ENCODE data around the gene SLC16A11.

Gene SLC16A11

DNA sequence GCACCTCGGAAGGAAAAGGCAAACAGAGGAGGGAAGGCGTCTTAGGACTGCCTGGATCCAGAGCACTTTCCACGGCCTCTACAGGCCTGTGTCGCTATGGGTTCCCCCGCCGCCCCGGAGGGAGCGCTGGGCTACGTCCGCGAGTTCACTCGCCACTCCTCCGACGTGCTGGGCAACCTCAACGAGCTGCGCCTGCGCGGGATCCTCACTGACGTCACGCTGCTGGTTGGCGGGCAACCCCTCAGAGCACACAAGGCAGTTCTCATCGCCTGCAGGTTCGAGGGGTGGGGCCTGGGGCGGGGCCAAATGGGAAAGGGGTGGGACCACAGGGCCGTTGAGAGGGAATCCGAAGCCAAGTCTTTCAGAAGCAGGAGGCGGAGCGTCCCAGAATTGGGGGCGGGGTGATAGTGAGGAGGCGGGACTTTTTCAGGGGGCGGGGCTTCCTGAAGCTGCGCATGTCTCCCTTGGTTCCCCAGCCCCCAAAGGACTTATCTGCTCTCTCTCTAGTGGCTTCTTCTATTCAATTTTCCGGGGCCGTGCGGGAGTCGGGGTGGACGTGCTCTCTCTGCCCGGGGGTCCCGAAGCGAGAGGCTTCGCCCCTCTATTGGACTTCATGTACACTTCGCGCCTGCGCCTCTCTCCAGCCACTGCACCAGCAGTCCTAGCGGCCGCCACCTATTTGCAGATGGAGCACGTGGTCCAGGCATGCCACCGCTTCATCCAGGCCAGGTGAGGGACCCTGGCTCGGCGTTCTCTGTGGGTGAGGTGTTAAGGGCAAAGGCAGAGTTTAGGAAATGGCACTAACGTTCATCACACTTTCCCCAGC is 20.1 kb downstream of the SLC16A11 start:
- DNase-seq: peak in 1 of 2 experiments; percentile 10

DNA sequence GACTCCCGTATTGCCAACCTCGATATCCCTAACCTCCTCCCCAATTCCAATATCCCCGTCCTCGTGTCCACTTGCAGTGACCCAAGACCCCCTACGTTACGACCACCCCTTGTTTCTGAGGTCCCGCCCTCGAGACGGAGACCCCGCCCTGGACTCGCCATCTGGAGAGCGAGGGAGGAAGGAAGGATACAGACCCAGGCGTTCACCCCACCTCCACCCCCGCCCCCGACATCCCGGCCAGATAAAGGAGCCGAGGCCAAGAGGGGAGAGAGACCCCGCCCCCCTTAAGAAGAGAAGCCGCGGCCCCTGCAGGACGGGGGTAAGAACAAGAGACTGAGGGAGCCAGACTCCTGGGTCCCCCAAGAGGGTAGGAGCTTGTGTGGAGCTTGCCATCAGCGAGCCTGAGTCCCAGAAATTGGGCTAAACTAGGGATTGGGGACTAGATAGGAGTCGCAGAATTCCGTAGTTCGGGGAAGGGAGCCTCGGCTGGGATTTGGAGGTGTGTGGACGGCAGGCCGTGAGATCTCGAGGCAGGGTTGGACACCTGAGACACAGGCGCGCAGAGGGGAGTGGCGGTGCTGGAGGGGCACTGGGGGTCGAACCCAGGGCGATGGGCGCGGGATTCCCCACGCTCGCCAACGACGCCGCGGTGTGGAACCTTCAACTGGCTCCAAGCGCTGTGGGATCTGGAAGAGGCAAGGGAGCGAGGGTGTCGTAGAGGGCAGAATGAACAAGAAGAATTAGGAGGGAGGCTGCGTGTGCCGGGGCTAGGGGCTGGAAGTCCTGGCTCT is 20.9 kb downstream of the SLC16A11 start, which contains the start of gene BCL6B:
TSS of gene BCL6B (plus strand) at position 270 of the 791 bp plus-strand sequence. CDS start 622 bp downstream, outside the sequence.
- DNase-seq: no peak

DNA sequence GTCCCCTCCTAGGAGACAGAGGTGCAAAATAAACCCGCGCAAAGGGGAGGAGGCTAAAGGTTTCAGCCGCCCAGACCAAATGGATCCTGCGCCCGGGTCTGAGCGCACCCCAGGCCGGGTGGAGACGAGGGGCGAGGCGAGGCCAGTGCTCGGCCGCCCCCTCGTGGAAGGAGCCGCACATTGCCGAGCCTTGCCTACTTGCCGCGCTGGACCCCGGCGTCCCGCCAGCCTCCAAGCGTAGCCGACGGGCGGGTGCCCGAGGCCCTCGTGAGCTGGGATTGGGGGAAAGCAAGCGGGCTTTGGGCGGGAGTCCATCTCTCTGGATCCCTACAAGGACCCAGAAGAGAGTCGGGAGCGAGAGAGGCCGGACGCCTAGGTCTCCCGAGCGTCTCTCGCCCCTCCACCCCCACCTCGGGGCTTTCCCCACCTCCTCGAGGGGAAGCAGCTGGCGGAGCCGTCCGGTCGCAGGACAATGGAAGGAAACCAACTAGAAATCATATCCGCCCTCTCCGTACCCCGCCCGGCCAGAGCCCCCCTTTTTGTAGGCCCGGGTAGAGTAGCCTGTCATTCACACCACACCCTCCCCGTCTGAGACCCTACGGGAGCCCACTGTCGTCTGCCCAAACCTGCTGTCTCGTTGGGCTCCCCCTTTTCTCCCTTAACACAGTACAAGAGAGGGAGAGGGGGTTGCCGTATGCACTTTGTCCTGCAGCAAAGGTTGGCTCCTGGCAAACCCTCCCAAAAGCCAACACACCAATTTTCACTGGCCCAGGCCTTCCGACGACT is 21.7 kb downstream of the SLC16A11 start:
- DNase-seq: peak in 1 of 2 experiments; percentile 30

DNA sequence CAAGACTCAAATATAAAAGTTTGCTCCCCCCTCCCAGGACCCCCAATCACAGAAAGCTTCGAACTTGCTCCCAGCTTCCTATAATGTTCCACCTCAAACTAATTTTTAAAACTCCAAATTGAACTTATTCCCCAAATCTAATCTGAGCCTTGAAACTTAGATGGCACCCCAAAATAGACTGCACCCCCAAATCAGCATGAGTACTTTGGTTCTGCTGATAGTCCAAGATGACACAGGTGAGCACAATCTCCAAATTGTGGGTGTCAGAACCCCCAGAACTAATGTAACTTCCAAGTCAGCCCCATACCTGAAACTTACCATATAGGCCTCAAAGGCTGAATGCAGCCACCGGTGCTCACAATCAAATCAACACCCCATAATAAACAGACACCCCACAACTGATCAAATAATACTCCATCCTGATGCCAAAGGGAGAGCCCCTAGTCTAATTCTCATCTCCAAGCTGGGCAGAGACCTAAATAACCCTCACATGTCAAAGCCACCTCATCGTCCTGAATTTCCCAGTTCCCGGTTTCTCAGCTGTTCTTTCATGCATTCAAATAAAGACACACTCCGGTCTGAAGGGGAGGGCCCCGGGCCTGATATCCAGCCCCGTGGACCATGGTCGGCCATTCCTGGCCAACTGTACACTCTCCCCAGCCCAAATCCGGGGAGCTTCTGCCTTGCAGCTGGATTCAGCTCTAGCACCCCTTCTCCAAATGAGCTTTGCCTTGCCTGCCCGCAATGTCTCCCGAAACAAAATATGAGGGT is 22.8 kb downstream of the SLC16A11 start:
- DNase-seq: no peak

DNA sequence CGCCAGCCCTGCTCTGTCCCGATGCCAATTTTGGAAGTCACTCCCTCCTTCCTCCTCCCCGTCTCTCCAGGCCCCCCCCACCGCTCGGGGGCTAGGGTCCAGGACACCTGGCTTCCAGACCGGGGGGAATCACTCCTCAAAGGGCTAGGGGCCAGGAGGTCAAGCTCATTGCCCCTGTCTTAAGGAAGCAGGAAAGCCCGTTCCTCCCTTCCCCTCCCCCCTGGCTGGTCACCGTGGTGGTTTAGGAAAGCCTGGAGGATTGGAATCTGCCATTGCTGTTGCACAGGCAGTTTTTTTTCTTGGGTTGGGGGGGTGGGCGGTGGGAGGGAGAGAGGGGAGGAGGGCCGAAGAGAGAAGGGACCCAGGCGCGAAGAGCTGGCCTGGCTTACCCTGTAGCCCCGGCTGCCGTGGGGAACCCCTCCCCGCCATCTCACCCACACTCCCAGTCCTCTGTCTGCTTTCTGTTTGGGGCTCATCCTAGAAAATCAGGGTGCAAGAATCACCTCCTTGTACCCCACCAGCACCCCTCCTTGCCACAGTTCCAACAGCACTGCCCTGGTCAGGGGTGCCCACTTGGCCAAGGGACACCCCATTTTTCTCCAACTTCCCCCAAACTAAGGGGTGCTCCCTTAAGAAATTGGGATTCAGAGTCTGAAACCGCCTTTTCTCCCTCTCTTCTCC is 23.9 kb downstream of the SLC16A11 start:
- DNase-seq: peak in 1 of 2 experiments; percentile 38

DNA sequence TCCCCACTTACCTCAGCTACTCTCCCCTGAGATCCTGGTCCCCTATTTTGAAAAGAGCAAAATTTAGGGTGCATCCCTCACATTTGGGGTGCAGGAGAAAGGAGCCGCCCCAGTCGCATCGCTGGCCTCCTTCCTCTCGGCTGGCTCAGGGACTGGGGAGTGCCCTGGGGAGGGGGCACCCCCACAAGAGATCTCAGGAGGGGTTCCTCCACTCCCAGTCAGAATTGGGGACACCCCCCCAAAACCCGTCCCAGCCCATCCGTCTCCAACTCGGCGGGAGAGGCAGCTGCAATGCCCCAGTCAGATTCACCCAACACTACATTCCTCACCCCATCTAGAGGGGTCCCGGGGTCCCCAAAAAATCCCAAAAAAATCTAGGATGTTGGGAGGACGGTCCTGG is 24.5 kb downstream of the SLC16A11 start:
- DNase-seq: no peak

DNA sequence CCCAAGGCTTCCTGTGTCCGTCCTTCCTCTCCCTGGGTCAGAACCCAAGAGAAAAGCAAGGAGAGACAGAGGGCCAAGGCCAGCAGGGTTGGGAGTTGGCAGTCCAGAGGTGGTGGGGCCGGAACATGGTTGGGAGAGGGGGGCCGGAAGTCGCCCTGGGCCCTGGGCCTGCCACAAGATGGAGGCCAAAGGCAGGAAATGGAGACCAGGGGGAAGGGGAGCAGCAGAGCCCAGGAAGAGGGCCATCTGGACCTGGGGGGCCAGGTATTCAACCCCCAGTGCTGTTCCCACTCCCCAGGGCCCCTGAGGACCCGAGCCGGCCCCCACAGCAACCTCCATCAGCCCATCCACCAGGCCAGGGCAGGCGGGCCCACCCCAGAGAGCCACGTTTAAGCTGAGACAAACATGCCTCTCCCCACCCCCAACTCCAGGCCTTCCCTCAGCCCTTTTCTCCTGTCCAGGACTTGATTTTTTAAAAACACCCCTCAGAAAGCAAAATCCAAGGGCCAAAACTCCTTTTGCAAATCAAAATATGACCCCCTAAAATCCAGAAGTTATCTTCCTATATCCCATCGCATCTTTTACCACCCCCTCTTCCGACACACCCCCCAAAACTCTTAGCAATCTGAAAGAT is 25.4 kb downstream of the SLC16A11 start:
- no peak for DNase-seq

DNA sequence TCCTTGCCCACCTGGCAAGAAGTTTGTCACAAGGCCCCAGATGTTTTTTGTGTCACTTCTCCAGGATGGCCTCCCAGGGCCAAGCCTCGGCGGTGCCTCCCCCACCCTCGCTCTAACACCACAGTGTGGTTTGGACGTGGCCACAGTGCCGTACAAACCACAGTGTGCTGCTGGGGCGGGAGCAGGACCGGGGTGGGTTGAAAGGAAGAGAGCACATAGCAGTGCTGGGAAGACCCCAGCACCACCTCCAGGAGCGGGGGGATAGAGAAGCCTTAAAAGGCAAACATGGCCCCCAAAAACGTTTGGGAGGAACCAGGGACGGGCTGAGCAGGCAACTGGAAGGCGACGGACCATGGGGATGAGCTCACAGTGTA is 26.1 kb downstream of the SLC16A11 start:
- no peak for DNase-seq

DNA sequence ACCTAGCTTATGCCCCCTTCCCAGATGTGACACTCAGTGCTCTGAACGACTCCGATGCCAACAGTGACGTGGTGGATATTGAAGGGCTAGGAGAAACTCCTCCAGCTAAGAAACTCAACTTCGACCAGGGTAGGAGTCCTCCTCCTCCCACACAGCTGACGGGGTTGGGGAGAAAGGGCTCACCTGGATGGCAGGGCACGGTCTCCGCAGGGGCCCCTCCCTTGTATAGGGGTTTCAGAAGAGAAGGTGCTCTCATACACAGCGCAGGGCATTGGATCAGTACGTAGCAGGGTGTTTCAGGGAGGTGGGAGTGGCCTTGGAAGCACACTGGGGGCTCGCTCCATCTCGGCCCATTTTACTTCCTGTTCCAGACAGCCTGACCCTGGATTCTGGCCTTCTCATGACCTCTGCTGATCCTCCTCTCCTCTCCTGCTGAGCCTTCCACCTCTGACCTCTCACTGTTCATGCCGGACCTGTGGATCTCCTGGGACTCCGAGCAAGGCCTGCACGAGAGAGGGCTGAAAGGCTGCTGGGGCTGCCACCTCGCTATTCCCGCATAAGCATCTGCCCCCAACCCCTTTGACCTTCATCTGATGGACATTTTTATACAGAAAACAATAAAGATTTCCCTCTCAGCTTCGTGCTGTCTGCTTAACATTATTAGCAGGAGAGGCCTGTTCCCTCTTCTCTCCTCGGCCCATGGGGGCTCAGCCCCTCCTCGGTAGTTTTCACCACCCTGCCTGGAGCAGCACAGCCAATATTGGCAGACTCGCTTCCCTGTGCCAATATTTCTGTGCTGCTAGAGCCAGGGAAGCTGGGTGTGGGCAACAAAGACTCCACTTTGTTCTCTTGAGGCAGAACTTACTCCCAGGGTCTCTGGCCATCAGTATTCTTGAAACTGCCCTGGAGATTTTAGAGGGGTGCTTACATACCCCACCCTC is 26.7 kb downstream of the SLC16A11 start:
- no peak for DNase-seq

DNA sequence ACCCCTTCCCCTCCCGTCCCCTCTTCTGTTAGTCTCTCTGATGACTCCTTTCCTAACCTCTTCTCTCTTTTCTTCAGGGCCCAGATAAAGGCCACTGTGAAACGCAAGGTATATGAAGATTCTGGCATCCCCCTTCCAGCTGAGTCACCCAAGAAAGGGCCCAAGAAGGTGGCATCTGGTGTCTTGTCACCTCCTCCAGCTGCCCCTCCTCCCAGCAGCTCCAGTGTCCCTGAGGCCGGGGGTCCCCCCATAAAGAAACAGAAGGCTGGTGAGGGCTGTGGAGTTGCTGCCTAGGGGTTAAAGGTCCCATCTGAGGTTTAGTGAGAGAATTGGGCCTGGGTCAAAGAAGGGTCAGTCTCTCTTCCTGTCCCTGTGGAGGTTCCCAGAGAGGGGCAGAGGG is 27.5 kb downstream of the SLC16A11 start:
- DNase-seq: no peak

DNA sequence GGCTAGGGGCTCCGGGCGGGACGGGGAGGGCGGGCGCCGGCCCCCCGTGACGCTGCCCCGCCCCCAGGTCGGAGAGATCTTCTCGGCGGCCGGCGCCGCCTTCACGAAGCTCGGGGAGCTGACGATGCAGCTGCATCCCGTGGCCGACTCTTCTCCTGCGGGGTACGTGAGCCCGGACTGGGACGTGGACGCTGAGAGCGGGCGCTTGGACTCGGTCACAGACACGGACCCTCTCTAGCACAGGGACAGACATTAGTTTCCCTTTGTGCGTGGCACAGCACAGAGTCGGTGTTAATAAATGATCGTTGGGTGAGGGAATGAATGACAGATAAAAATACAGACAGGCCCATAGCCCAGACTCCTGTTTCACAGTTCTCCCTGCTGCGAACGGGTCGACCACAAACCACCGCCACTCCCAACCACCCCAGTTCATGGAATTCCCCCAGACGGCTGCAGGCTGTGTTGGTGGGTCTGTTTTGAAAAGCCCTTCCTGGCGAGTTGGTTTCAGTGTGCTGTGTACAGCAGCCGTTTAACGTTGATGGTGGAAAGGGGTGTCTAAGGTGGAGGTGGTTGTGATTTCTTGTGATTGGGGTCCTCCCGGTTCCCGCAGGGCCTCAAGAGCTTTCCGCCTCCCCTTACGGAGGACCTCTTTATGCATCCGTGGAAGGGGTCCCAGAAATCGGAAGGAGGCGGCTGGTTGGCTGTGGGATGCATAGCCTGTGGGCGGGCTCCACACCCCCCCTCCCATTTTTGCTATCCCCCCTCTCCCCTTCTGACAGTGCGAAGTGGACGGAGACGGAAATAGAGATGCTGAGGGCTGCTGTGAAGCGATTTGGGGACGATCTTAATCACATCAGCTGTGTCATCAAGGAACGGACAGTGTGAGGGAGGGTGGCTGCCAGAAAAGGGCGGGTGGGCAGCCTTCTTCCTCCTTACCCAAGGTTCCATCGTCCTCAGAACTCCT is 28.6 kb downstream of the SLC16A11 start:
- DNase-seq: peak in 1 of 2 experiments; percentile 77

DNA sequence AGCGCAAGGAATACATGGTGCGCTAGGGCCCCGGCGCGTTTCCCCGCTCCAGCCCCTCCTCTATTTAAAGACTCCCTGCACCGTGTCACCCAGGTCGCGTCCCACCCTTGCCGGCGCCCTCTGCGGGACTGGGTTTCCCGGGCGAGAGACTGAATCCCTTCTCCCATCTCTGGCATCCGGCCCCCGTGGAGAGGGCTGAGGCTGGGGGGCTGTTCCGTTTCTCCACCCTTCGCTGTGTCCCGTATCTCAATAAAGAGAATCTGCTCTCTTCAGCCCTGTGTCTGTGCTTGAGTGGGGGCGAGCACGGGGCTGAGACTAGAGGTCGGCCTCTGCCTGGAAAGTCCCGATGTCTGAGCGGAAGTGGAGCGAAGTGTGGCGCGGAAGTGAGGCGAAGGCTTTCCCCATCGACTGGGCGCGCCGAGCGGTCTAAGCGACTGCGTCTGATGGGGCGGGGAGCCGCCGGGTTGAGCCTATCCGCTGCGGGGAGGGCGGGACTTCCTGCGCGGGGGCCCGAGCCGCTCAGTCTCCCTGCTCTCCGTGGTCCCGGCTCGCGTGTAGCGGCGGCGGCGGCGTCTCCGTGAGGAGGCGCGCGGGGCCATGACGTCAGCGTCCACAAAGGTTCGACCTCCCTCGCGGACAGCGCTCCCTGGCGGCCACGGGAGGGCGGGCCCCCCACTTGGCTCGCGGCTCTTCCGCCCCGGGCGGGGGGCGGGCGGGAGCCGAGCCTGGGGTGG is 29.5 kb downstream of the SLC16A11 start:
- peak; percentile 65 to 86 for DNase-seq

DNA sequence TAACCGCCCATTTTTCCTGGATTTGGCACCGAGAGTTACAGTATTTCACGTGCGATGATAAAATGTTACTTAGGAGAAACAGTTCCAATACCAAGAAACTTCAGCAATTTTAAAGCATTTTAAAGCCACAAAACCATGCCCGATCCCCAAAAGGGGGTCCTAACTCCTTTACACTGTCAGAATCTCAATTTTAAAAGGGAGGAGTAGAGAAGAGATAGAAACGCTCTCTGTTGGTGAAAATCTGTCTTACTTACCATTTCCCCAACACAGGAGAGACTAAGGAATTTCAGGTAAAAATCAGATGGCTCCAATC is 32.0 kb downstream of the SLC16A11 start:
- DNase-seq: no peak

DNA sequence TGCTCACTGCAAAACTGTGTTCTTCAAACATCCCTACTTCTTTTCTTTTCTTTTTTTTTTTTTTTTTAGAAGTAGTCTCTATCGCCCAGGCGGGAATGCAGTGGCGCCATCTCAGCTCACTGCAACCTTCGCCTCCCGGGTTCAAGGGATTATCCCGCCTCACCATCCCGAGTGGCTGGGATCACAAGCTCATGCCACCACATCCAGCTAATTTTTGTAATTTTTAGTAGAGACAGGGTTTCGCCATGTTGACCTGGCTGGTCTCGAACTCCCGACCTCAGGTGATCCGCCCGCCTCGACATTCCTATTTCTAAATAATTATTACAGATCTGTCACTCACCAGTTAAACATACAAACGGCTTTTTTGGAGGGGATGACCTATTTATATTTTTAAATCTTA is 32.5 kb downstream of the SLC16A11 start:
- no peak for DNase-seq

DNA sequence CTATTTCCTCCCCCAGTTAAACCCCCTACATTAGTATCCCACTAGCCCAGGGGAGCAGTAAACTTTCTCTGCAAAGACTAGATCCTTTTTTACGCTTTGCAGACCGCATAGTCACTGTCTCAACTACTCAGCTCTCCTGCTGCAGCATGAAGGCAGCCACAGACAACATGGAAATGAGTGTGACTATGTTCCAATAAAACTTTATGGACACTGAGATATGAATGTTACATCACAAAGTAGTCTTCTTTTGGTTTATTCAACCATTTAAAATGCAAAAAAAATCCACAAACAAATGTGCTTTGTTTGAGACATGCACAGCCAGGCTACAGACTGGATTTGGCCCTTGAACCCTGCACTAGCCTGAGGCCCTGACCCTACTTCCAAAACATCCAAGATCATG is 33.4 kb downstream of the SLC16A11 start:
- DNase-seq: no peak

DNA sequence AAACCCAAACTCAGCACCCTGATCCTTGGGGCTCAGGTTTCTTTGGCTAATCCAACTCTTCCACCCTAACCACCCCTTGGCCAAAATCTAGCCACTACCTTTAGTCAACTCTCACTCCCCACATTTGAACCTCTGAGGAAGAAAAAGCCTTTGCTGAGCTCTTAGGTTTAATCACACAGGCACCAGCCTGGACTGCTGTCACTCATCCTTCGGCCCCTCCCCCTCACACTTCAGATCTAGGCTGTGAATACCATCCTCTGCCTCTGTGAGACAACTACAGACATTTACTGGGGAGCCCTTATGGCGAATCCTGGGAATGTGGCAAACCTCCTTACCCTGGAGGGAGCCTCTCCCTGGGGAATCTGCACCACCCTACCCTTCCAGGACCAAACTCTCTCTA is 36.7 kb downstream of the SLC16A11 start:
- DNase-seq: no peak

DNA sequence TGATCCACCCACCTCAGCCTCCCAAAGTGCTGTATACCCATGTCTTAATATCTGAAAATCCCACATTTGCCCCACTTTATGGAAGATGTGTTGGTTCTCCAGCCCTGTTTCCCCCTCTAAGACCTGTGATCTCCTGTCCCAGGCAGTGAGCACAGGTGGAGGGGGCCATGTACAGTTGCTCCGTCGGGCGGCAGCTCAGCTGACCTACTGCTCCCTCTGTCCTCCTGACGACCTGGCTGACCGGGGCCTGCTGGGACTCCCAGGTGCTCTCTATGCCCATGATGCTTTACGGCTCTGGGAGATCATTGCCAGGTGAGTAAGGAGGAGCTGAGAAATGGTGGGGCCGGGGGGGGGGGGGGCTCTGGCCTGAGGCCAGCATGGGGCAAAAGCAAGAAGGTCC is 38.2 kb downstream of the SLC16A11 start:
- no peak for DNase-seq
